Gastroesophageal sphincter (tissue), 4 donors: ENCODE results near the gene MCF2L2. TPM values are rescaled to one million over a fixed set of nuclear protein-coding genes. Genes with fewer than 3 reads are reported as not detected.

ENCODE experiments used
- ATAC-seq: fragments of 150-250 bp; one replicate; pipeline ENCODE4 v1.9.1; 2016; ENCODE audit warnings: mild to moderate bottlenecking, moderate library complexity
- H3K27ac ChIP-seq, 4 donors: fragments of 200-600 bp; sonication (generic) in 3 of 4; 1 replicate in 3 of 4; 2 replicates in 1 of 4; pipeline ENCODE4 v1.5.1; 2016 to 2019
- H3K27me3 ChIP-seq: fragments of 200-600 bp; sonication (generic); one replicate; pipeline ENCODE4 v1.5.1; 2019
- H3K36me3 ChIP-seq, 2 donors: fragments of 200-600 bp; sonication (generic); one replicate each; pipeline ENCODE4 v1.5.1; 2019; ENCODE audit warnings: control low read depth in 1 of 2
- H3K4me1 ChIP-seq, 3 donors: fragments of 200-600 bp; sonication (generic); 1 replicate in 2 of 3; 2 replicates in 1 of 3; pipeline ENCODE4 v1.5.1; 2016 to 2019; ENCODE audit warnings: control low read depth in 2 of 3
- H3K4me3 ChIP-seq, 2 donors: fragments of 200-600 bp; sonication (generic); one replicate each; pipeline ENCODE4 v1.5.1; 2019; ENCODE audit warnings: mild to moderate bottlenecking in 1 of 2, moderate library complexity in 1 of 2
- H3K9me3 ChIP-seq, 3 donors: fragments of 200-600 bp; sonication (generic); one replicate each; pipeline ENCODE4 v1.5.1; 2017 to 2019; ENCODE audit warnings: control low read depth in 2 of 3
- CTCF ChIP-seq, 4 experiments: fragments of 200-600 bp in 2 of 4; fragments of 450-650 bp in 2 of 4; sonication (generic) in 1 of 4; IDR thresholded peaks; one replicate each; pipeline ENCODE4 v1.5.1; 2017 to 2019; ENCODE audit warnings: antibody characterized with exemption in 4 of 4, mild to moderate bottlenecking in 2 of 4, moderate library complexity in 2 of 4
- EP300 ChIP-seq: sonication (generic); formaldehyde crosslinking; IDR thresholded peaks from one replicate; pipeline ENCODE4 v1.6.1; 2017; ENCODE audit warnings: antibody characterized with exemption, mild to moderate bottlenecking
- POLR2A ChIP-seq, 2 donors: fragments of 450-650 bp; IDR thresholded peaks; one replicate each; pipeline ENCODE4 v1.6.1; 2017; ENCODE audit warnings: antibody characterized with exemption in 2 of 2, mild to moderate bottlenecking in 2 of 2, moderate library complexity in 1 of 2
- POLR2AphosphoS5 ChIP-seq: sonication (generic); formaldehyde crosslinking; IDR thresholded peaks from one replicate; pipeline ENCODE4 v1.6.1; 2017; ENCODE audit warnings: antibody characterized with exemption
- WGBS, 2 donors: methylation state at CpG; one replicate each; pipeline ENCODE4 v1.1.5; 2018; ENCODE audit warnings: low coverage in 1 of 2; 5-methylcytosine and 5-hydroxymethylcytosine counted together
- total RNA-seq, 4 donors: library from RNA; depleted of rRNA; stranded (reverse); fragments of >200 nt; gene quantifications; one replicate each; pipeline ENCODE4 v1.1.0, GENCODE V29; 2016

Gene MCF2L2
- total RNA-seq, 4 donors from 2014 or later = 0.67 to 4.0 (median 2.7) TPM

DNA sequence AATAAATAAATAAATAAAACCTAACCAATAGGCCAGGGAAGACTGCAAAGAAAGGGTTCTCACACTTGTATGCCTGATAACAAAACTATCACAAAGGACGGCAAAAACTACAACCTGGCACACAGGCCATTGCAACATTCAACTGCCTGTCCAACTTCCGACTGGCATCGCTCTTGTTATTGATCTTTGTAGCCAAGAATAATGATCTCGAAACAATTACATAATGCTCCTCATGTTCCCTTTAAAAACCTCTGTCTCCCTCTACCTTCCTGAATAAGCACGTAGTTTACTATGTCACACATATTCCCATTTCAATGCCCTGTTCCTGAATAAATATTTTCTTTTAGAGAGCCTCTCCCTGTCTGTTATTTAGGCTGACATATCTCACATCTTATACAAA lies 101.1 kb downstream of the MCF2L2 start:
- Histone ChIP-seq H3K9me3 (no peaks in the 10 kb centered on the region), H3K27me3 (no peaks in the 10 kb centered on the region), H3K4me1 (no peaks in the 10 kb centered on the region), H3K36me3 (no peaks in the 10 kb centered on the region), H3K27ac (no peak overlapping the region), H3K4me3 (no peak overlapping the region)
- 69 to 83% methylated on average over 5 of the region's 5 CpGs for WGBS, 2 donors
- TF ChIP-seq EP300 = no peak
- no peak for TF ChIP-seq POLR2AphosphoS5
- TF ChIP-seq POLR2A (IDR thresholded peaks at IDR 0.05) = no peak
- no peak for TF ChIP-seq CTCF (IDR thresholded peaks at IDR 0.05)
- ATAC-seq = no peak

- WGBS, 2 donors = 83 to 89% methylated on average over 2 to 4 of the region's 5 CpGs
- no peak for ATAC-seq
- TF ChIP-seq EP300 (no peak), POLR2AphosphoS5 (no peak), POLR2A (IDR thresholded peaks at IDR 0.05) (no peak), CTCF (IDR thresholded peaks at IDR 0.05) (no peak)
- H3K36me3 ChIP-seq = no peaks in the 10 kb centered on the region
- no peaks in the 10 kb centered on the region for H3K27me3 ChIP-seq
- H3K9me3 ChIP-seq = no peaks in the 10 kb centered on the region
- H3K4me3 ChIP-seq = no peak overlapping the region
- H3K4me1 ChIP-seq = no peaks in the 10 kb centered on the region
- H3K27ac ChIP-seq = no peak overlapping the region
Measured at GRCh38 chr3:183324083-183324482, 104.3 kb downstream of the MCF2L2 start.

- H3K27me3 ChIP-seq = no peaks in the 10 kb centered on the region
- no peaks in the 10 kb centered on the region for H3K36me3 ChIP-seq
- ATAC-seq = no peak
- H3K4me3 ChIP-seq = no peak overlapping the region
- no peaks in the 10 kb centered on the region for H3K9me3 ChIP-seq
- H3K27ac ChIP-seq = no peak overlapping the region
- TF ChIP-seq EP300 = no peak
- TF ChIP-seq POLR2A (IDR thresholded peaks at IDR 0.05) = no peak
- no peak for TF ChIP-seq CTCF (IDR thresholded peaks at IDR 0.05)
- no peak for TF ChIP-seq POLR2AphosphoS5
- H3K4me1 ChIP-seq = no peaks in the 10 kb centered on the region
Measured at GRCh38 chr3:183319371-183319770, 109.0 kb downstream of the MCF2L2 start.

GRCh38 chr3:183318877-183319276 lies 109.5 kb downstream of the MCF2L2 start:
- Histone ChIP-seq H3K4me1 (no peaks in the 10 kb centered on the region), H3K27ac (no peak overlapping the region), H3K36me3 (no peaks in the 10 kb centered on the region), H3K9me3 (no peaks in the 10 kb centered on the region), H3K4me3 (no peak overlapping the region), H3K27me3 (no peaks in the 10 kb centered on the region)
- 81 to 83% methylated on average over 4 to 5 of the region's 5 CpGs for WGBS, 2 donors
- TF ChIP-seq EP300 = no peak
- no peak for TF ChIP-seq POLR2A (IDR thresholded peaks at IDR 0.05)
- no peak for TF ChIP-seq POLR2AphosphoS5
- no peak for TF ChIP-seq CTCF (IDR thresholded peaks at IDR 0.05)
- no peak for ATAC-seq

DNA sequence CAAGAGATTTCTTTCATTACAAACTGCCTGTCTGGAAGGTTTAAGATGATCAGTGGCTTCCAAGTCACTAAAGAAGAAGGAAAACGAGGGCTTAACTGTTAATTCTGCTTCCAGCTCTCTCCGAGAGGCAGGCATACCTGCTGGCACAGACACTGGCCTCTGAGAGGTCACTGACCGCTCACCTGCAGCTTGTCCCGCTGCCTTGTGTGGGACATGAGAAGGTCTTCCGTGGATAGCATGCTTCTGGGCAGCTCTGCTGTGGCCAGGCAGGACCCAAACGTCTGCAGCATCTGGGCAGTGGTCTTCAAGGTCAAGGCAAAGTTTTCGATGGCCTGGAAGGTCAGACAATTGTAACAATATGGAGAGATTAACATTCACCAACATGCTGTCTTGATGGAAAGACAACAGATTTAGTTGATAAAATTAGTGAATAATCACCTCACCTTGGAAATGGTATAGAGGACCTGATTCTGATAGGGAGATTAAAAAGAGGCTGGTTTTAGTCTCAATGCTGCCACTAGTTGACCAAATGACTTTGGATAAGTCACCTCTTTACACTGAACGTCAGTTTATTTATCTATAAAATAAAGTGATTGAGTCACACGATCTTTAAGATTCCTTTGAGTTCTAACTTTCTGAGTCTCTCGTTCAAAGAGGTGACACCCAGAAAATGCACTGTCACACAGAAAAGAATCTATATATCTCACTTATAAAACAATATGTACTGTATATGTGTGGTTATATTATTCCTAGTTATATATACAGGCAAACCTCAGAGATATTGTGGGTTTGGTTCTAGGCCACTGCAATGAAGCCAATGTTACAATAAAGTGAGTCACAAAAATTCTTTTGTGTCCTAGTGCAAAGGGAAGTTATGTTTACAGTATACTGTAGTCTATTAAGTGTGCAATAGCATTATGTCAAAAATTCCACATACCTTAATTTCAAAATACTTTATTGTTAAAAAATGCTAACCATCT lies 110.2 kb downstream of the MCF2L2 start:
- ATAC-seq = no peak
- no peak overlapping the region for H3K27ac ChIP-seq
- no peak overlapping the region for H3K4me3 ChIP-seq
- 64 to 74% methylated on average over 4 to 7 of the region's 10 CpGs for WGBS, 2 donors
- no peak for TF ChIP-seq CTCF (IDR thresholded peaks at IDR 0.05)
- TF ChIP-seq POLR2AphosphoS5 = no peak
- TF ChIP-seq POLR2A (IDR thresholded peaks at IDR 0.05) = no peak
- H3K4me1 ChIP-seq = no peaks in the 10 kb centered on the region
- H3K9me3 ChIP-seq = no peaks in the 10 kb centered on the region
- no peaks in the 10 kb centered on the region for H3K27me3 ChIP-seq
- no peaks in the 10 kb centered on the region for H3K36me3 ChIP-seq
